HG03135 (cell line): Measurements from ENCODE around the gene PHKA1.
A peak's percentile ranks its signal among the peaks of the same experiment; 100 is the strongest.
"Not testable (repeated sequence)": the region's sequence is repeated elsewhere in the genome, so short reads cannot be mapped to it uniquely, and the experiment has no call there.

Experiments
- ATAC-seq: cut with Tn5 transposase; IDR thresholded peaks from one replicate; pipeline ENCODE4 v1.9.1; 2021; ENCODE audit warnings: mild to moderate bottlenecking, moderate library complexity; ENCODE audit not compliant: unreplicated experiment

The PHKA1 gene

DNA sequence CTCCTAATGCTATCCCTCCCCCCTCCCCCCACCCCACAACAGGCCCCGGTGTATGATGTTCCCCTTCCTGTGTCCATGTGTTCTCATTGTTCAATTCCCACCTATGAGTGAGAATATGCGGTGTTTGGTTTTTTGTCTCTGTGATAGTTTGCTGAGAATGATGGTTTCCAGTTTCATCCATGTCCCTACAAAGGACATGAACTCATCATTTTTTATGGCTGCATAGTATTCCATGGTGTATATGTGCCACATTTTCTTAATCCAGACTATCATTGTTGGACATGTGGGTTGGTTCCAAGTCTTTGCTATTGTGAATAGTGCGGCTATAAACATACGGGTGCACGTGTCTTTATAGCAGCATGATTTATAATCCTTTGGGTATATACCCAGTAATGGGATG is 44.6 kb downstream of the PHKA1 start:
- ATAC-seq, result not testable (repeated sequence)

DNA sequence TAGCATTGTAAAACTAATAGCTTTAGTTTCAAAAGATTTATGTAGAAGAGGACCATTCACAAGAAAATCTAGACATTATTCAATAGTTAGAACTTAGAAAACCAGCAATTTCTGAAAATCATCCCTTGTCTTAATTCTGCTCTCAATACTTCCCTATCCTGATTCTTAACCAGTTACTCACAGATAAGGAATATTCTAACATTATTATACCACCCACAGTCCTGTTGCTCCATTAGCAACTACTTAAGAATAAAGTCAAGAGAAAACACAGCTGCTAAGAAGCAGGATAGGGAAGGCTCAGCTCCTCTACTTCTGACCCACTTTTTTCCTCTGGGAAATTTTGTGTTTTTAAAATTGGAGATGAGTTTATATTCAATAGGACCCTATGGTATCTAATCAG is 47.7 kb downstream of the PHKA1 start:
- no peak for ATAC-seq

DNA sequence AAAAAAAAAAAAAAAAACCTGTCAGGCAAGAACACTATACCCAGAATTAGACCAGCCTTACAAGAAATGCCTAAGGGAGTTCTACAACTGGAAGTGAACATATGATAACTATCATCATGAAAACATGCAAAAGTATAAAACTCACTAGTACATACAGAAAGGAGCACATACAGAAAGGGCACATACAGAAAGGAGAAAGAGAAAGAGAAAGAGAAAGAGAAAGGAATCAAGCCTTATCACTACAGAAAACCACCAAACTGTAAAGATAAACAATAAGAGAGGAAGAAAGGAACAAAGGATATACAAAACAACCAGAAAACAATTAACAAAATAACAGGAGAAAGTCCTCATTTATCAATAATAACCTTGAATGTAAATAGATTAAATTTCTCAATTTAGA is 50.4 kb downstream of the PHKA1 start:
- no peak for ATAC-seq

DNA sequence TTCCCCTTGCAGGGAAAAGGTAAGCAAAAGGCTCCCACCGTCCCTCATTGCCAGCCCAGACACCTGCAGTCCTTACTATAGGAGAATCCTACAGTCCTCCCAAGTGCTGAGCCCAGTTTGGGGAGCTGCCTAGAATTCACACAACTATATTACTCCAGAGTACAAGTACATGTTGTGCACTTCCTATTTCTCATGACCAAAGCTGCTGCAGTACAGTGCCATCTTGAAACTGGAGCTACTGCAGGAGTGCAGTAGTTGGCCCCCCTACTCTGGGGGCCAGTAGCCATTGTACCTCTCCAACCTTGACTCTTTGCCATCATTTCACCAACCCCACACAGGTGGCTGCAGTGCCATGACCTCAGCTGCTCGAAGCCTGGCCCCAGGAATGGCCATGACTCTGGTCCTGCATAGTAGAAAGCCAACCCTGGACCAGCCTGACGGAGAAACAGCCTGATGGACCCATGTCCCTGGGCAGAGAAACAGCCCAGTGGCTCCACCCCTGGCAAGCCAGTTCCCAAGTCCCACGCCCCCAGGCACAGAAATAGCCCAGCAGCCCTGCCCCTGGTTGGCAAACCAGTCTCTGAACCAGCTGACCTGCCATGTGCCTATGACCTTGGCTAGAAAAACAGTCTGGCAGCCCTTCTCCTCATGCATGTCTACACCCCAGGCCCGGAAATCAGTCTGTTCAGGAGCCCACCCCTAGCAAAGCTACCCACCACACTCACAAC is 51.9 kb downstream of the PHKA1 start:
- no peak for ATAC-seq

DNA sequence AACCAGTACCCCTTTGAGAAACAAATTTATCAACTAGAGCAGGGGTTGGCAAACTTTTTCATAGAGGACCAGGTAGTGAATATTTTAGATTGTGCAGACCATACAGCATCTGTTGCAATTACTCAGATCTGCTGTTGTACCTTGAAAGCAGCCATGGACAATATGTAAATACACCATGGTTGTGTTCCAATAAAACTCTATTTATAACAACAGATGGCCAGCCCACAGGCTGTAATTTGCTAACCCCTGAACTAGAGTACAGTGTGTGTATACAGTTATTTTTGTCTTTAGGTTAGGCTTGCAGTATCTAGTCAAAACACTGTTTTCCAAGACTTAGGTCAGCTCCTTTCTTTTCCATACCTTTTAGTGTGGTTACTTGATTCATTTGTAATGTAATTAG is 54.4 kb downstream of the PHKA1 start:
- ATAC-seq, result no peak

DNA sequence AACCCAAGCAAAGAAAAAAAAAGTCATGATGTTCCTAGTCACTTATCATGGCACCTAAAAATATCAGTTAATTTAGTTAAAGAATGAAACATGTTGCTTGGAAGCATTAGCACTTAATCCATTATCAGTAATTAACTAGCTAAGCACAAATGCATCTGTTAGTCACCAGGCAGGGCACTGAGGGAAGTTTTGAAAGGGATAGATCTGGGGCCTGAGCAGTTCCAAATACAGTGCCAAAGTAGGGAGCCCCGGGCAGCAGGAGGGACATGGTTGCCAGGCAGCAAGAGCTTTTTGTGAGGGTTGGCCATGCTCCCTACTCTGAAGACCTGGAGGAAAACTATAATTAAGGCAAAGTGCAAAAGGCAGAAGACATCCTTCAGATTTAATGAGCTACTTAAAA is 62.0 kb downstream of the PHKA1 start:
- ATAC-seq, result no peak

DNA sequence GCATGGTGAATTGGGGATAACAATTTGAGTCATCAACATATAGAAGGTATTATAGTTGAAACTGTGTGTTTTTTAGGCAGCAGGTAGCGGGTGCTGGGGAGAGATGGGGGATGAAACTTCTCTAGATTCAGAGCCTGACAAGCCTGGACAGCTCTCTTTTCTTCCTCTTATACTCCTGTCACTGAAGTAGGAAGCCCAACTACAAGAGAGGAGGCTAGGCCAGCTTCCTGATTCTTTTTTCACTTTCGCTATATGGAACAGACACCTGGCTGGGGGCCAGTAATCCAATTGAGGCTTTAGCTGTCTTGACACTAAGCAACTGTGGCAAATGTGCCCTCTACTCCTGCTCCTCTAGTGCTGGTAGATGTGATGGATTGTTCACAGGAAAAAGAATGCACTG is 69.2 kb downstream of the PHKA1 start:
- no peak for ATAC-seq

DNA sequence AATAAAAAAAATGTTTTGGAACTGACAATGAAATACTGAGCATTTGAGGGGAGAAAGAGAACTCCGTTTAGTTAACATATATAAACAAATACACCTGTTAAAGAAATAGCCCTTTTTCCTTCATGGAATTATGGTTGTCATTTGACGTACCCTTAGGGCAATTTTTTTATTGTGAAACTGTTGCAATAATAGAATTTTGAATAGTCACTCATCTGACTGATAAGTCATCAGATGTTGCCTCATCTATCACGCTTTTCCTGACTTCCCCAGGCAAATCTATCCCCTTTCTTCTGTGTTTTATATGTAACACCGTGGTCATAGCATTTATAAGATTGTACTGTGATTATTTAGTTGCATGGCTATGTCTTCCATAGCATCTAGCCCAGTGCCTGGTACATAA is 72.5 kb downstream of the PHKA1 start:
- ATAC-seq, result no peak

DNA sequence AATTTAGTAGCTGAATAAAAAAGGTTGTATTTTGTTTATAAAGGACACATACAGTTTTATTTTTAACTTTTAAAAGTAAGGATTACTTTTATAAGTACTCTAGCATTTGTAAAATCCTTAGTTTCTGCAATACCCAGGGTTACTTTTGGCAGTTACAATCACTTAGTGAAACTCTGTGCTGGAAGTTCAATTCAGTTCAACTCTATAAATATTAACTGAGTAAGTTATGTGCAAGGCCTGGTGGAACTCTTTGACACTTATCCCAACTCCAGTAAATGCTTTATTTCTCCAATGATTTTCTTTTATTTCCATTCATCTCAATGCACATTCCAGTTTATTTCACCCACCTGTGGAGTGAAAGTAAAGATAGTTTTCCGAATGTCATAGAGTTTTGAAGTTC is 78.2 kb downstream of the PHKA1 start:
- ATAC-seq, result no peak

DNA sequence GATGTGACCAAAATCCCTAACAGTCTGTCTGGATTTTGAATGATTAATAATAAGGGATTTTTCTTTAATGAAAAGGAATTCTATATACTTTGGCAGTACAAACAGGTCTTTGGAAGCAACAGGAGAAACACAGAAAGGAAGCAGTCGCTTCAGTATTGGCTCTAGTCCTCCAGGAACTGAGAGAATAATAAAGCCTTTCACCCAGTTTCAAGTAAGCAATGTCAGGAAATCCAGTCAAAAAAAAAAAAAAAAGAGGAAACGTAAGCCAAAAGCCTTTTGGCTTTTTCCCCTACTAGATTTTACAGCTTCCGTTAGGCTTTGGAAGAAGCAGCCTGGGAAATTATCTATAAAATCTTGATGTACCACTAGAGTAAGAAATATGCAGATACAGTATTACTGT is 79.8 kb downstream of the PHKA1 start:
- no peak for ATAC-seq

DNA sequence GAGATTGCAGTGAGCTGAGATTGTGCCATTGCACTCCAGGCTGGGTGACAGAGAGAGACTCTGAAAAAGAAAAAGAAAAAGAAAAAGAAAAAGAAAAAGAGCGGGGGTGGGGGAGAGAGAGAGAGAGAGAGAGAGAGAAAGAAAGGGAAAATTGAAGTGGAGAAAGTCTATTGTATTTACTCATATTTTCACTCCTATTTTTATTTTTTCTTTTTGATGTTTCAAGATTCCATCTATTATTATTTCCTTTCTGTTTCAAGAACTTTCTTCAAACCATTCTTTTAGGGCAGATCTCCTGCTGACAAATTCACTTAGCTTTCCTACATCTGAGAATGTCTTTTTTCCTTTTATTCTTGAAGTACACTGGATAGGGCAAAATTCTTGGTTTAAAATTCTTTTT is 83.9 kb downstream of the PHKA1 start:
- ATAC-seq, result no peak

DNA sequence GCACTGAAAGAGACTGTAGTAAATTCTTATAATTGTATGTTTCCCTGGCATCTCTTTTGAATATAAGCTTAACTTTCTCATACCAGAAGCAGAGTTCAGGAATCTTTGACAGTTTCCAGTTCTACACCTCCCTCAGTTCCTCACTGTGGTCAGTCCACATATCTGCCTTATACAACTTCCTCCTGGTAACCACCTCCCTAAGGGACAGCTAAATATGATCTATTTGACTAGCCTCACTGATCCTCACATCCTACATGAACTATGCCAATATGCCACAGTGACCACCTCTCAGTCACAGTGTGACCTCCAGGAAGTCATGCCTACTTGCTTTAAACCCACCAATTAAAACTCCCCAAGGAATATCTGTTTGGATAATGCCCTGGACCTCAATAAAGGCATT is 89.9 kb downstream of the PHKA1 start:
- no peak for ATAC-seq

DNA sequence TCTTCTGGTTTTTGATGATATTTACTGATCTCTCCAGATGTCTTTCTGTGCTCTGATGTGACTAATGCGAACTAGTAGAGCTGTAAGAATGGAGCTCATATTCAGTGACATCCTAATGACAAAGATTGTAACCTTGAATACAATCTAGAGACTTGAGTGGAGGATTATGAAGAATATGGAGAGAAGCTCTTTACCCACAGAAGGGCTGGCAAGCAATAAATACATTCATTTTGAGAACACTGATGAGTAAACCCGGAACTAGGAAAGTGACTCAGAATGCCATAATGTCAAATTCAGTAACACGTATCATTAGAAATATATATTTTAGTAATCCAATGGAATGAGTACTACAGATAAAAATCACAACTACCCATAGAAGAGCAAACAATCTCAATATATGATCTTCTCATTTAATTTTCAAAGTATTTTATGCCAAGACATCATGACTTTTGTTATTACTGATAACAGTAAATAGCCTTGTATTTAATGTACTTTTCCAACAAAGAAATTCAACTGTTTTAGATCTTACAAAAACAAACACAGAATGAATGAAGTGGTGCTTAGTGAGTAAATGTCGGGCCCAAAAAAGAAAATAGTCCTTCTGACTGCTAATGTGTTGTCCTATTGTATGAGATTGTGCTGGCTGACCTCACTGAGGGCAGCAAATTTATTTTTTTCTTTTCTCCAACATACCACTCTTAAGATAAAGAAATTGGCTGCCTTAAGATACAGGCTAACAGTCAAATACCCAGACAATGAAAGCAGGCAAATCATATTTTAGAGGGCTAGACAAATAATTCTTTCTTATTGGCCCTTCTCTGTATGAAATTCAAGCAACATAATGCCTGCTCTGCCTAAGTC is 92.3 kb downstream of the PHKA1 start:
- peak; percentile 68 for ATAC-seq

DNA sequence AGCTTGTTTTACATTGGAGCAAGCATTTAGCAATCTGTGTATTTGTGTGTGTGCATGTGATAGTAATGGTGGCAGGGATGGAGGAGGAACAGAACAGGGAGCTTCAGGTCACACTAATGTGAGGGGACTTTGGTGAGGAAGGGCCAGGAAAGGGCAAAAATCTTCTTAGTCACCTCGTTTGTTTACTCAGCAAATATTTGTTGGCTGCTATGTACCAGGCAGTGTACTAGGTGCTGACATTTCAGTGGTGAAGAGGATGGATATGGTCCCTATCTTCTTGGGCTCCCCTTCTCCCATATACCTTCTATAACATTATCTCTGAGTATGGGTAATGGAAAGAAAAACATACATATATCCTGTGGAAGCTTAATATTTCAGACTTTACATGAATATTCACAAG is 92.9 kb downstream of the PHKA1 start:
- ATAC-seq, result no peak

DNA sequence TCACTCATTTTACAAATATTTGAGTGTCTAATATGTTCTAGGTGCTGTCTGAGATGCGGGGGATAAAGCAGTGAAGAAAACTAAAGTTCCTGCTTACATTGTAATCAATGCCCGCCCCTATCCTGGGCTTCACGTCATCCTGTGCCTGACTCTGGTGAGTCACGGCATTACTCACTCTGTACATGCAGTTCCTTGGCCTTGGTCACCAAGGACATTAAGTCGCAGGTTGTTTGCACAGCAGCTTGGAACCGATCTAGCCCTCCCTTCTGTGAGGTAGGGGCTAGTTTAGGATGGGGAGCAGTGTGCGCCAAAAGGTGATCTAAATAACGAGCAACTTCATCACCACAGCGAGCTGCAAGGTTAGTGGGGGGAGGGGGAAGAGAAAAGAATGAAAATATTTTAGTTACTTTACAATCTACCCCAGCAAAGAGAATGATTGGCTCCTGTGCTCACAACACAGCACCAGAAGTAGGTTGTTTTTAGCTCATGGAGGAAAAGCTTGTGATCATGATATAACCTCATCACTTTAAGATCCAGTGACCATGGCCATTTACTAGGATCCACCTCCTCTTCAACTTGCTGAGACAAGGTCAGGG is 93.5 kb downstream of the PHKA1 start:
- ATAC-seq, result no peak

DNA sequence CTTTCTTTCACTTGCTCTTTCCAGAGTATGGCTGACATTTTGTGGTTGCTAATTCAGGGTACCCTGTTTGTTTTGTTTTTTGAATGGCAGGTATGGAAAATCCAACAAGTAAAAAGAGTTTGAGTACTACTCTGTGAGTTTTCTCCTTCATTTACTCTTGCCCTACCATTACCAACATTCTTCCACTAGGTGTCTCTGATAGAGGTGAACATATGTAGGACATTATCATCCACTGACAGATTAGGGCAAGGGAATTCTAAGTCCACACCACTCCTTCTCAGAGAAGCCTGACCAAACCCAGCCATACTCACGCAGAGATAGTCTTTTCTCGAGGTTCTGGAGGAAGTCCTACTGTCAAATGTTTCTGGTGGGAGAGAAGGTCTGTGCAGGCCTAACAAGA is 104.8 kb downstream of the PHKA1 start:
- ATAC-seq, result no peak

DNA sequence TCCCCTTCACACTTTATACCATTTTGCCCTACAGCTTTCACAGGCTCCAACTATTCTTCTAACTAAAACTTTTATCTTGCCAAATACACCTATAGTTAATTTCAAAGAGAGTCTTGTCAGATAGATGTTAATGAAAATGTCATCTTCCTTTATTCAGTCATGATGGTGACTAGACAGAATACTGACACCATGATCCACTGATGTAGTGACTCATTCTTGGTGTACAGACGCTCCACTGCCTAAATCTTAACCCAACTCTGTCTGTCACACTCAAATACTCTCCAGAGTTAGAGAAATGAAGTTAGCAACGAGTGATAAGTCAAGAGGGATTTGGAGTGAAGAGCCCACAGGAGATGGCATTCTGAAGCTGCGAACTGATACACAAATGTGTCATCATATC is 109.4 kb downstream of the PHKA1 start:
- no peak for ATAC-seq

DNA sequence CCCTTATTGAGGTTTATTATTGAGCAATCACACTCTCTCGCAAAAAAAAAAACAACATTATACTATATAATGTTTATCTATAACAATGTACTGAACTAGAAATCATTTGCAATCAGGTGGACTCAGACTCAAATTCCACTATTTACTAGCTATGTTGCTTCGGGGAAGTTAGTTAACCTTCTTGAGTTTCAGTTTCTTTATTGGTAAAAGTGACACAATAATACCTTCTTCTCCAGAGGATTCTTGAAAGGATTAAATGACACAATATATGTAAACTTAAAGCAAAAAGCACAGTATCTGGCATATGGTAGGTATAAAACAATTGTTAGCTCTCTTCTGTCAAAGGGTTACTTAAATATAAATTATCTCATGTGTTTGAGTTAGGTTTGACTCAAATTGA is 110.0 kb downstream of the PHKA1 start:
- no peak for ATAC-seq

DNA sequence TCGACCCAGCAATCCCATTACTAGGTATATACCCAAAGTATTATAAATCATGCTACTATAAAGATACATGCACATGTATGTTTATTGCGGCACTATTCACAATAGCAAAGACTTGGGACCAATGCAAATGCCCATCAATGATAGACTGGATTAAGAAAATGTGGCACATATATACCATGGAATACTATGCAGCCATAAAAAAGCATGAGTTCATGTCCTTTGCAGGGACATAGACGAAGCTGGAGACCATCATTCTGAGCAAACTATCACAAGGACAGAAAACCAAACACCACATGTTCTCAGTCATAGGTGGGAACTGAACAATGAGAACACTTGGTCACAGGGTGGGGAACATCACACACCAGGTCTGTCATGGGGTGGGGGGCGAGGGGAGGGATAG is 123.1 kb downstream of the PHKA1 start:
- not testable (repeated sequence) for ATAC-seq

DNA sequence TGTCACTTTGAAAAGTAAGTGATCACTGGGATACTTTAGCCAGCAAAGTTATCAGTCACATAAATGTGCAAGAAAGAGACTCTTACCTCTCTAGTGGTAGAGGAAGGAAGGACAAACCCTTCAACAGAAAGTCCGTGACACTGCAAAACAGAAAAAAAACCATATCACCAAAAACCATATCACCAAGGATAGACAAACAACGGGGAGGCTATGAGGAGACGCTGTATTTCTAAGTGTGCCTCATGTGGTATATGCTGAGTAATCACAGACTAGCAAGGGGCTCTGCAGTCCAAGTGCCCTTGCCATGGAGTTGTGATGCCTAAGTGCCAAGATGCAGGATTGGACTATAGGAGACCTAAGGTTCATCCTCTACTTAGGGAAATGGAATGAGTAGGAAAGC is 129.9 kb downstream of the PHKA1 start:
- no peak for ATAC-seq

DNA sequence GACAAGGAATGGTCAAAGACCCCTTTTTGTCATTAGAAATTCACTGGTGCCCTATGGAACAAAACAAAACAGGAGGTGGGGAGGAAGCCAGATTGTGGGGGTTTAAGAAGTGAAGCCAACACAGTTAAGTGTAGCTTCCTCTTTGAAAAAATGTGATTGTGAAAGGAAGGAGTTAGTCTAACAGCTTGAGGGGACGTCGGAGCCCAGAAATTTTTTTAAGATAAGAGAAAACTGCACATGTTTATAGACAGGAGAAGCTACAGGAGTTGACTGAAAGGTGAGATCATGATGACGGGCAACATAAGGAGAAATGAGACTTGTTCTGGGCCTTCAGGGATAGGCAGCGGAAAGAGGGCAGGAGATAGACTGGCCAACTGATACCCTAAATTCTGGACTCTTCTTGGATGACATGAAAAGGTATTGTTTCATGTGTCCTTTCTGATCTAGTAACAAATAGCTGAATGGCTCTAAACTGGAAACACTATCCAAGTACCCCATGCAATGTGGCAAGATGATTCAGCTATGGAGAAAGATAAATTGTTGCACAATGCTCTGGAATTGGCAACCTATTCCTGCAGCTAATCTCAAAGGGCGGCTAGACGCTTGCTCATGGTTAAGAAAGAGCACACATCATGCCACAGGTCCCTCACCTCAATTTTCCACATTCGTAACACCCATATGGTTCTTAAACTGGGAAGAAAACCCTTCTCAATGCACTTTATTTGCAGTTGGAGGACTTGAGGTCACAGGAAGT is 137.8 kb downstream of the PHKA1 start:
- no peak for ATAC-seq
